Colonic mucosa (tissue), 4 donors: ENCODE measurements around the gene SNRPD2. TPM values are rescaled to one million over a fixed set of nuclear protein-coding genes. Genes with fewer than 3 reads are reported as not detected.
A peak's percentile ranks its signal among the peaks of the same experiment; 100 is the strongest.

Experiments used
- DNase-seq: peaks from one replicate; pipeline ENCODE4 v3.0.0-alpha.2; 2020
- H3K27ac ChIP-seq: fragments of 200-600 bp; one replicate; pipeline ENCODE4 v1.8.0; 2021
- H3K27me3 ChIP-seq: fragments of 200-600 bp; one replicate; pipeline ENCODE4 v1.8.0; 2021
- H3K36me3 ChIP-seq: fragments of 200-600 bp; one replicate; pipeline ENCODE4 v1.8.0; 2021
- H3K4me1 ChIP-seq: fragments of 200-600 bp; one replicate; pipeline ENCODE4 v1.8.0; 2021; ENCODE audit warnings: mild to moderate bottlenecking
- H3K4me3 ChIP-seq: fragments of 200-600 bp; one replicate; pipeline ENCODE4 v1.8.0; 2021
- H3K9ac ChIP-seq, 2 donors: one replicate each; pipeline ENCODE4 v1.7.0; 2013; ENCODE audit warnings: control low read depth in 2 of 2, low read depth in 2 of 2, low read length in 2 of 2
- H3K9me3 ChIP-seq: fragments of 200-600 bp; one replicate; pipeline ENCODE4 v1.8.0; 2021
- CTCF ChIP-seq: fragments of 200-600 bp; IDR thresholded peaks from one replicate; pipeline ENCODE4 v1.8.0; 2022; ENCODE audit warnings: antibody characterized with exemption, mild to moderate bottlenecking
- intact Hi-C: fragments of 100-400 bp; cut with DNase I; formaldehyde crosslinking; loops from one replicate; pipeline ENCODE4 v1.14.1; 2022
- total RNA-seq, 2 donors: library from RNA; stranded (reverse); fragmentation: NEBNext Ultra II Directional in 1 of 2; extraction: Animal tissue kit (Norgen Biotek cat#: 25700) in 1 of 2; gene quantifications; one replicate each; pipeline ENCODE4 v1.2.1, GENCODE V29; 2021
- donor health status: healthy.
- donor health status: DM: no; HTN: no; CAD: no.
- donor health status: DM: no; HTN: no; CAD: no.

SNRPD2 gene
- total RNA-seq, 2 donors from 2014 or later, result 269 to 484 TPM

- DNase-seq, result no peak
- TF ChIP-seq CTCF, result no peak
- Histone ChIP-seq H3K27me3 (peaks cover 18% of the 10 kb centered on the region), H3K9ac (peak overlapping the region in 1 of 2 donors; percentile 19), H3K9me3 (no peaks in the 10 kb centered on the region), H3K36me3 (no peaks in the 10 kb centered on the region), H3K4me3 (no peak overlapping the region), H3K4me1 (peaks cover 7% of the 10 kb centered on the region), H3K27ac (no peak overlapping the region)
- intact Hi-C loops, result loop anchor here (10.0 kb wide), 1 partner anchor 120 kb away; no protein-coding TSS in a partner anchor
These were observed 46.6 kb downstream of the SNRPD2 start for GRCh38 chr19:45645068-45645630.

- Histone ChIP-seq H3K27me3 (peaks cover 18% of the 10 kb centered on the region), H3K4me1 (peaks cover 7% of the 10 kb centered on the region), H3K4me3 (no peak overlapping the region), H3K36me3 (no peaks in the 10 kb centered on the region), H3K27ac (no peak overlapping the region), H3K9me3 (no peaks in the 10 kb centered on the region), H3K9ac (peak overlapping the region in 1 of 2 donors; percentile 19)
- no peak for DNase-seq
- TF ChIP-seq CTCF, result no peak
- intact Hi-C loops, result loop anchor here (2.0 to 10.0 kb wide), 2 partner anchors 37 to 119 kb away; no protein-coding TSS in a partner anchor
These were observed 47.6 kb downstream of the SNRPD2 start for GRCh38 chr19:45643927-45644771.

GRCh38 chr19:45643024-45643926, 48.5 kb downstream of the SNRPD2 start:
- no peaks in the 10 kb centered on the region for H3K9me3 ChIP-seq
- H3K27me3 ChIP-seq, result peaks cover 18% of the 10 kb centered on the region
- H3K36me3 ChIP-seq, result no peaks in the 10 kb centered on the region
- H3K27ac ChIP-seq, result peak overlapping the region; percentile 67
- peak; percentile 98 for TF ChIP-seq CTCF
- intact Hi-C loops, result loop anchor here (2.0 to 10.0 kb wide), 2 partner anchors 36 to 118 kb away; no protein-coding TSS in a partner anchor
- peak; percentile 94 for DNase-seq
- peaks cover 8% of the 10 kb centered on the region for H3K4me1 ChIP-seq
- H3K9ac ChIP-seq, result no peak overlapping the region
- H3K4me3 ChIP-seq, result no peak overlapping the region

GRCh38 chr19:45641274-45642105, 50.3 kb downstream of the SNRPD2 start:
- TF ChIP-seq CTCF, result no peak
- Histone ChIP-seq H3K4me3 (peak overlapping the region; percentile 27), H3K27me3 (peaks cover 18% of the 10 kb centered on the region), H3K36me3 (no peaks in the 10 kb centered on the region), H3K4me1 (peaks cover 13% of the 10 kb centered on the region), H3K9ac (peak overlapping the region; percentile 32 to 66), H3K9me3 (no peaks in the 10 kb centered on the region), H3K27ac (peak overlapping the region; percentile 67)
- intact Hi-C loops, result loop anchor here (2.0 to 10.0 kb wide), 2 partner anchors 35 to 117 kb away; no protein-coding TSS in a partner anchor
- peak; percentile 97 for DNase-seq
